Neural progenitor cell (in vitro differentiated cells): ENCODE data around the gene IL17D. TPM values are rescaled to one million over a fixed set of nuclear protein-coding genes. Genes with fewer than 3 reads are reported as not detected.

Experiments
- DNase-seq: peaks from one replicate; pipeline ENCODE4 v3.0.0-alpha.2; 2016; ENCODE audit warnings: low spot score
- H2AFZ ChIP-seq: fragments of 200-600 bp; sonication (generic); replicated peaks from 2 replicates; pipeline ENCODE4 v1.6.1; 2016; ENCODE audit warnings: antibody characterized with exemption
- H3F3A ChIP-seq: fragments of 200-600 bp; sonication (generic); 2 replicates; pipeline ENCODE4 v1.6.1; 2016; ENCODE audit warnings: antibody characterized with exemption, low read depth
- H3K27ac ChIP-seq: fragments of 200-600 bp; sonication (generic); 2 replicates; pipeline ENCODE4 v1.5.1; 2016; ENCODE audit warnings: mild to moderate bottlenecking
- H3K27me3 ChIP-seq: fragments of 200-600 bp; sonication (generic); 2 replicates; pipeline ENCODE4 v1.6.1; 2016; ENCODE audit warnings: mild to moderate bottlenecking, moderate library complexity
- H3K36me3 ChIP-seq: fragments of 200-600 bp; sonication (generic); 2 replicates; pipeline ENCODE4 v1.5.1; 2016
- H3K4me1 ChIP-seq: fragments of 200-600 bp; sonication (generic); 2 replicates; pipeline ENCODE4 v1.6.1; 2016; ENCODE audit warnings: mixed run types
- H3K4me2 ChIP-seq: fragments of 200-600 bp; sonication (generic); 2 replicates; pipeline ENCODE4 v1.6.1; 2016
- H3K4me3 ChIP-seq: fragments of 200-600 bp; sonication (generic); 2 replicates; pipeline ENCODE4 v1.5.1; 2016
- H3K79me2 ChIP-seq: fragments of 200-600 bp; sonication (generic); 2 replicates; pipeline ENCODE4 v1.6.1; 2016; ENCODE audit warnings: low read depth
- H3K9ac ChIP-seq: fragments of 200-600 bp; sonication (generic); 2 replicates; pipeline ENCODE4 v1.6.1; 2016
- H3K9me3 ChIP-seq: fragments of 200-600 bp; sonication (generic); 2 replicates; pipeline ENCODE4 v1.5.1; 2016; ENCODE audit warnings: low read depth
- H4K20me1 ChIP-seq: fragments of 200-600 bp; sonication (generic); 2 replicates; pipeline ENCODE4 v1.6.1; 2016; ENCODE audit warnings: low read depth
- H3K27ac Mint-ChIP-seq: 3 replicates; pipeline ENCODE4 v1.8.0; 2021; ENCODE audit warnings: mixed read lengths
- H3K27me3 Mint-ChIP-seq: 2 replicates; pipeline ENCODE4 v1.8.0; 2022; ENCODE audit warnings: low read depth, mild to moderate bottlenecking, inconsistent platforms, moderate library complexity, mixed read lengths; ENCODE audit not compliant: insufficient read depth
- H3K36me3 Mint-ChIP-seq: 3 replicates; pipeline ENCODE4 v1.8.0; 2021; ENCODE audit warnings: mixed read lengths
- H3K4me1 Mint-ChIP-seq: 3 replicates; pipeline ENCODE4 v1.8.0; 2021; ENCODE audit warnings: mixed read lengths
- H3K4me3 Mint-ChIP-seq: 3 replicates; pipeline ENCODE4 v1.8.0; 2021; ENCODE audit warnings: mild to moderate bottlenecking, moderate library complexity, mixed read lengths
- H3K9me3 Mint-ChIP-seq: 3 replicates; pipeline ENCODE4 v1.8.0; 2020; ENCODE audit warnings: mixed read lengths
- CTCF ChIP-seq: fragments of 200-600 bp; sonication (generic); IDR thresholded peaks from 2 replicates; pipeline ENCODE4 v1.5.1; 2017; ENCODE audit warnings: antibody characterized with exemption, mild to moderate bottlenecking
- EZH2 ChIP-seq: fragments of 200-600 bp; sonication (generic); IDR thresholded peaks from 2 replicates; pipeline ENCODE4 v1.6.1; 2017; ENCODE audit warnings: antibody characterized with exemption, mild to moderate bottlenecking, moderate library complexity
- EZH2phosphoT487 ChIP-seq: fragments of 200-600 bp; sonication (generic); IDR thresholded peaks from 2 replicates; pipeline ENCODE4 v1.6.1; 2017; ENCODE audit warnings: antibody characterized with exemption
- total RNA-seq: library from RNA; depleted of rRNA; stranded (reverse); fragments of >200 nt; gene quantifications from 2 replicates; pipeline ENCODE4 v1.2.3, GENCODE V29; 2015; ENCODE audit warnings: low replicate concordance

The IL17D gene
- total RNA-seq, 1 donor from 2014 or later: 1.4 TPM

GRCh38 chr13:20749377-20749776, 45.9 kb downstream of the IL17D start:
- H3K27ac ChIP-seq: no peak overlapping the region
- peaks cover 50% of the 10 kb centered on the region for H3K9me3 Mint-ChIP-seq
- TF ChIP-seq EZH2phosphoT487 (no peak), CTCF (no peak), EZH2 (no peak)
- H3K9ac ChIP-seq: no peak overlapping the region
- no peak overlapping the region for H3K4me3 ChIP-seq
- no peak for DNase-seq
- no peaks in the 10 kb centered on the region for H4K20me1 ChIP-seq
- H3K4me3 Mint-ChIP-seq: no peak overlapping the region
- H3K9me3 ChIP-seq: peaks cover 25% of the 10 kb centered on the region
- no peak overlapping the region for H2AFZ ChIP-seq
- peaks cover 6% of the 10 kb centered on the region for H3K36me3 ChIP-seq
- H3K4me2 ChIP-seq: no peak overlapping the region
- no peaks in the 10 kb centered on the region for H3K79me2 ChIP-seq
- peaks cover 21% of the 10 kb centered on the region for H3K36me3 Mint-ChIP-seq
- no peak overlapping the region for H3K27ac Mint-ChIP-seq
- H3K27me3 ChIP-seq: no peaks in the 10 kb centered on the region
- H3F3A ChIP-seq: no peaks in the 10 kb centered on the region
- H3K4me1 Mint-ChIP-seq: no peaks in the 10 kb centered on the region
- no peaks in the 10 kb centered on the region for H3K27me3 Mint-ChIP-seq
- no peaks in the 10 kb centered on the region for H3K4me1 ChIP-seq

- no peak overlapping the region for H3K4me3 ChIP-seq
- H3K79me2 ChIP-seq: no peaks in the 10 kb centered on the region
- Mint-ChIP-seq H3K36me3 (peaks cover 29% of the 10 kb centered on the region), H3K27me3 (no peaks in the 10 kb centered on the region), H3K27ac (no peak overlapping the region), H3K4me1 (peaks cover 2% of the 10 kb centered on the region), H3K9me3 (peaks cover 56% of the 10 kb centered on the region), H3K4me3 (no peak overlapping the region)
- no peaks in the 10 kb centered on the region for H3F3A ChIP-seq
- no peak overlapping the region for H2AFZ ChIP-seq
- DNase-seq: no peak
- no peak overlapping the region for H3K4me2 ChIP-seq
- H3K36me3 ChIP-seq: peaks cover 6% of the 10 kb centered on the region
- no peak overlapping the region for H3K27ac ChIP-seq
- H3K27me3 ChIP-seq: no peaks in the 10 kb centered on the region
- H3K4me1 ChIP-seq: no peaks in the 10 kb centered on the region
- TF ChIP-seq EZH2 (no peak), EZH2phosphoT487 (no peak), CTCF (no peak)
- H4K20me1 ChIP-seq: no peaks in the 10 kb centered on the region
- H3K9ac ChIP-seq: no peak overlapping the region
- H3K9me3 ChIP-seq: peaks cover 32% of the 10 kb centered on the region
Observed at GRCh38 chr13:20754009-20754408, 50.5 kb downstream of the IL17D start.

- Histone ChIP-seq H3K9me3 (peaks cover 9% of the 10 kb centered on the region), H3K79me2 (no peaks in the 10 kb centered on the region), H3K4me1 (no peaks in the 10 kb centered on the region), H3K9ac (no peak overlapping the region), H3K27ac (no peak overlapping the region), H3K36me3 (no peaks in the 10 kb centered on the region), H3K4me2 (no peak overlapping the region), H4K20me1 (no peaks in the 10 kb centered on the region), H3F3A (no peaks in the 10 kb centered on the region), H3K4me3 (no peak overlapping the region), H2AFZ (no peak overlapping the region), H3K27me3 (no peaks in the 10 kb centered on the region)
- peaks cover 2% of the 10 kb centered on the region for H3K4me1 Mint-ChIP-seq
- H3K36me3 Mint-ChIP-seq: peaks cover 14% of the 10 kb centered on the region
- H3K4me3 Mint-ChIP-seq: no peak overlapping the region
- peaks cover 24% of the 10 kb centered on the region for H3K9me3 Mint-ChIP-seq
- H3K27me3 Mint-ChIP-seq: peaks cover 2% of the 10 kb centered on the region
- no peak for DNase-seq
- no peak overlapping the region for H3K27ac Mint-ChIP-seq
- TF ChIP-seq EZH2 (no peak), EZH2phosphoT487 (no peak), CTCF (no peak)
Observed at GRCh38 chr13:20760872-20761271, 57.4 kb downstream of the IL17D start.
